AG04450 (cell line): ENCODE data around the gene SLC35E1. TPM values are rescaled to one million over a fixed set of nuclear protein-coding genes. Genes with fewer than 3 reads are reported as not detected.
"Not testable (repeated sequence)": the region's sequence is repeated elsewhere in the genome, so short reads cannot be mapped to it uniquely, and the experiment has no call there.

ENCODE experiments used
- CTCF ChIA-PET: fragments of 300-600, 350-600 bp; formaldehyde crosslinking; extraction: SDS; loops from one replicate; lab custom pipeline; 2022; ENCODE audit warnings: antibody characterized with exemption, inconsistent platforms; lab: Charles Lee
- POLR2A ChIA-PET: fragments of 350-600 bp; formaldehyde crosslinking; extraction: SDS; loops from one replicate; lab custom pipeline; 2021; ENCODE audit warnings: antibody characterized with exemption, inconsistent platforms; lab: Yijun Ruan, JAX
- DNase-seq: peaks from one replicate; pipeline ENCODE4 v3.0.0-alpha.2; 2011; ENCODE audit warnings: low read depth, low spot score
- H3K27ac ChIP-seq: one replicate; pipeline ENCODE4 v1.5.1; 2012; ENCODE audit warnings: low read depth, low read length, control low read depth
- H3K27me3 ChIP-seq: one replicate; pipeline ENCODE4 v1.6.0; 2012; ENCODE audit warnings: low read length; ENCODE audit not compliant: control insufficient read depth, insufficient read depth
- H3K4me3 ChIP-seq: 2 replicates; pipeline ENCODE4 v1.5.1; 2011; ENCODE audit warnings: mild to moderate bottlenecking, low read depth, low read length, control low read depth
- H3K9me3 ChIP-seq: 2 replicates; pipeline ENCODE4 v1.5.1; 2012; ENCODE audit warnings: low read length; ENCODE audit not compliant: control insufficient read depth, insufficient read depth
- CTCF ChIP-seq: IDR thresholded peaks from 2 replicates; pipeline ENCODE4 v1.5.1; 2011; ENCODE audit warnings: low read depth, low read length, control low read depth, inconsistent platforms
- polyA plus RNA-seq: library from polyadenylated mRNA; depleted of rRNA; stranded (reverse); fragments of >200 nt; gene quantifications from 2 replicates; pipeline ENCODE4 v1.2.3, GENCODE V29; 2011; rRNA removed
- small RNA-seq: library from RNA; depleted of rRNA; stranded (forward); fragments of <200 nt; gene quantifications from one replicate; pipeline ENCODE3, GENCODE V24; 2012; ENCODE audit warnings: low read depth; ENCODE audit not compliant: insufficient read length

The SLC35E1 gene
- polyA plus RNA-seq, 1 experiment: 35.7 TPM

DNA sequence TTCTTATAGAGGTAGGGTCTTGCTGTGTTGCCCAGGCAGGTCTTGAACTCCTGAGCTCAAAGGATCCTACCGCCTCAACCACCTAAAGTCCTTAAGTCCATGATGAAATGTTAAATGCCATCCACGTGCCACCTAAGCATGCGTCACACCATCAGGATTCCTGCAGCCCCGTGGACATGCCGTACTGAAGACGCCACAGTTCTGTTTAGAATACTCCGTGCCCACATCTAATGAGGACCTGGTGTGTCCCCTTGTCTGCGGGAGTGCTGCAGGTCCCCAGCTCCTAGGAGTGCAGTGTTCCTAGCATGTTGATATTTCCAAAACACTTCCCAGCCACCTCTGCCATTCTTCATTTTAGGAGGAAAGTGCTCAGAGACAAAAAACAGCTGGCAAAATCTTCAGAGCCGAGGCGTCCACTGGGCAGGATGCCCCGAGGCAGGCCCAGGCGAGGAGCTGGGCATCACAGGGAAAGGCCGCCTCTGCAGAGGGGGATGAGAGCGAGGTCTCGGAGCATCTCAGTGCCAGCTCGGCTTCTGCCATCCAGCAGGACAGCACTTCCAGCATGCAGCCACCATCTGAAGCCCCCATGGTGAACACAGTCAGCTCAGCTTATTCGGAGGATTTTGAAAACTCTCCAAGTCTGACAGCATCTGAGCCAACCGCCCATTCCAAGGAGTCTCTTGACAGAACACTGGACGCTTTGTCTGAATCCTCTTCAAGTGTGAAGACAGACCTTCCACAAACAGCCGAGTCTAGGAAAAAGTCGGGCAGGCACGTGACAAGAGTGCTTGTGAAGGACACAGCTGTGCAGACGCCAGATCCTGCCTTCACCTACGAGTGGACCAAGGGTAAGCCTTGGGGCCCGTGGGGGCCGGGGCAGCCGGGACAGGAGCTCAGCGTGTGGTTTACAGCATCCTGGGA lies 62.8 kb downstream of the SLC35E1 start:
- TF ChIP-seq CTCF: no peak
- CTCF ChIA-PET: interaction anchor here (1.2 kb wide), 1 partner anchor 92 kb away, joined by 4 read pairs; no protein-coding TSS in a partner anchor

DNA sequence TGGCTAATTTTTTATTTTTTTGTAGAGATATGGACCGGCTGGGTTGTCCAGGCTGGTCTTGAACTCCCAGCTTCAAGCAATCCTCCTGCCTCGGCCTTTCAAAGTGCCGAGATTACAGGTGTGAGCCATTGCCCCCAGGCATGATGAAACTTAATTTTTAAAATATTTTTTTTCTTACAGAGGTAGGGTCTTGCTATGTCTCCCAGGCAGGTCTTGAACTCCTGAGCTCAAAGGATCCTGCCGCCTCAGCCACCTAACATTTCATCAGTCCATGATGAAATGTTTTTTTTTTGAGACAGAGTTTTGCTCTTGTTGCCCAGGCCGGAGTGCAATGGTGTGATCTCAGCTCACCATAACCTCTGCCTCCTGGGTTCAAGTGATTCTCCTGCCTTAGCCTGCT lies 63.7 kb downstream of the SLC35E1 start:
- no peak for TF ChIP-seq CTCF
- ChIA-PET POLR2A (interaction anchor here (0.7 kb wide), 1 partner anchor 12 kb away, joined by 3 read pairs; the partner anchor contains the start of genes C19orf44 and CALR3), CTCF (no interaction called here)
- H3K4me3 ChIP-seq: no peak overlapping the region
- no peak overlapping the region for H3K27ac ChIP-seq
- H3K9me3 ChIP-seq: no peaks in the 10 kb centered on the region
- DNase-seq: no peak
- no peaks in the 10 kb centered on the region for H3K27me3 ChIP-seq

More for the DNA sequence above, 62.8 kb downstream of the SLC35E1 start:
- Histone ChIP-seq H3K27me3 (no peaks in the 10 kb centered on the region), H3K4me3 (no peak overlapping the region), H3K9me3 (no peaks in the 10 kb centered on the region), H3K27ac (peak overlapping the region; percentile 68)
- peak; percentile 20 for DNase-seq
- POLR2A ChIA-PET: interaction anchor here (0.7 to 1.2 kb wide), 3 partner anchors 13 to 32 kb away, joined by 3 to 4 read pairs (median 3); partner anchors contain the start of genes C19orf44 and CALR3

- no peak for TF ChIP-seq CTCF
- POLR2A ChIA-PET: no interaction called here
Observed at GRCh38 chr19:16506961-16507360, 65.3 kb downstream of the SLC35E1 start.

DNA sequence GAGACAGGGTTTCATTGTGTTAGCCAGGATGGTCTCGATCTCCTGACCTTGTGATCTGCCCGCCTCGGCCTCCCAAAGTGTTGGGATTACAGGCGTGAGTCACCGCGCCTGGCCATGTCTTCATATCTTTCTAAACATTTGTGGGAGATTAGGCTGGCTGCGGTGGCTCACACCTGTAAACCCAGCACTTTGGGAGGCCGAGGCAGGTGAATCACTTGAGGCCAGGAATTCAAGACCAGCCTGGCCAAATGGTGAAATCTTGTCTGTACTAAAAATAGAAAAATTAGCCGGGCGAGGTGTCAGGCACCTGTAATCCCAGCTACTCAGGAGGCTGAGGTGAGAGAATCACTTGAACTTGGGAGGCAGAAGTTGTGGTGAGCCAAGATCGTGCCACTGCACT lies 66.1 kb downstream of the SLC35E1 start:
- H3K27me3 ChIP-seq, H3K9me3 ChIP-seq, H3K27ac ChIP-seq, CTCF ChIA-PET, DNase-seq, H3K4me3 ChIP-seq, POLR2A ChIA-PET: not testable (repeated sequence)

More at GRCh38 chr19:16506961-16507360, 65.3 kb downstream of the SLC35E1 start:
- Histone ChIP-seq H3K9me3 (no peaks in the 10 kb centered on the region), H3K27ac (no peak overlapping the region), H3K27me3 (no peaks in the 10 kb centered on the region), H3K4me3 (no peak overlapping the region)
- DNase-seq: no peak
- CTCF ChIA-PET: no interaction called here

DNA sequence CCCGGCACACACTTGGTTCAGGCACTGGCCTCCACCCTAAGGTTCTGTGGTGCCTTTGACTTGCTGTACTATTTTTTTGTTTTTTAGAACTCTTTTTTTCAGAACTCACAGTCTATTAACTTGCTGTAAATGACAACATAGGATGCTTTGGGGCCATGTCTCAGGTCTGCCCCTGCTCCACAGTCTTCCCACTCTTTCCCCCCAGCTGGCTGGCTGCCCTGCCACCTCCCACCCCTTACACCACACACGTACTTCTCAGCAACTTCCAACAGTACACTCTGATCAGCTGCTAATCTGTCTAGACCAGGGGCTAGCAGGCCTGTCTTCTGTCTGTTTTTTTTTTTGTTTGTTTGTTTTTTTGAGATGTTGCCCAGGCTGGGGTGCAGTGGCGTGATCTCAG lies 67.9 kb downstream of the SLC35E1 start:
- no peaks in the 10 kb centered on the region for H3K27me3 ChIP-seq
- DNase-seq: no peak
- no peak overlapping the region for H3K4me3 ChIP-seq
- ChIA-PET POLR2A (no interaction called here), CTCF (no interaction called here)
- H3K27ac ChIP-seq: no peak overlapping the region
- no peaks in the 10 kb centered on the region for H3K9me3 ChIP-seq
- TF ChIP-seq CTCF: no peak

Small RNA genes within 50 kb of the gene (small RNA-seq; reads per million reads assigned to genes)
- gene RN7SL146P: not detected

Other genes starting within 250 kb of the SLC35E1 start
- gene KLF2, start 247.6 kb downstream of the SLC35E1 start, polyA plus RNA-seq: 0.60 and 1.5 TPM in 2 replicates
- 14.4 and 14.7 TPM in 2 replicates for gene EPS15L1, start 100.4 kb downstream of the SLC35E1 start, polyA plus RNA-seq
- gene CALR3, start 76.2 kb downstream of the SLC35E1 start, polyA plus RNA-seq: not detected in 2 replicates
- 1.8 and 2.3 TPM in 2 replicates for gene C19orf44, start 76.0 kb downstream of the SLC35E1 start, polyA plus RNA-seq
- 3.4 and 3.8 TPM in 2 replicates for gene CHERP, start 30.0 kb downstream of the SLC35E1 start, polyA plus RNA-seq
- 3.0 and 3.1 TPM in 2 replicates for gene MED26, start 55.8 kb upstream of the SLC35E1 start, polyA plus RNA-seq
- 84.8 and 88.6 TPM in 2 replicates for gene SMIM7, start 87.7 kb upstream of the SLC35E1 start, polyA plus RNA-seq
- 2.2 and 2.4 TPM in 2 replicates for gene TMEM38A, start 88.7 kb upstream of the SLC35E1 start, polyA plus RNA-seq
- gene NWD1, start 147.4 kb upstream of the SLC35E1 start, polyA plus RNA-seq: not detected in 2 replicates